IMR-90 (cell line): ENCODE data around the gene NUMA1. TPM values are rescaled to one million over a fixed set of nuclear protein-coding genes. Genes with fewer than 3 reads are reported as not detected.

Experiments used
- ATAC-seq: fragments of 200-7000 bp; cut with Tn5 transposase; 2 replicates; pipeline ENCODE4 v1.9.1; 2020; ENCODE audit warnings: low read depth, mild to moderate bottlenecking, moderate library complexity
- BruUV-seq: library from RNA; stranded (reverse); fragments of 400-500 nt; replicated peaks from 2 replicates; lab custom pipeline; 2021; lab: Mats Ljungman, UMichigan
- CTCF ChIA-PET: fragments of 300-600 bp; formaldehyde crosslinking; extraction: SDS; loops from one replicate; lab custom pipeline; 2021; ENCODE audit warnings: antibody characterized with exemption; lab: Yijun Ruan, JAX
- POLR2A ChIA-PET: fragments of 300-600 bp; sonication (Branson Sonifier 250); formaldehyde crosslinking; loops from one replicate; lab custom pipeline; 2022; ENCODE audit warnings: antibody characterized with exemption; ENCODE audit not compliant: unreplicated experiment; lab: Charles Lee
- DNase-seq: peaks from one replicate; pipeline ENCODE4 v3.0.0; 2013
- H2AFZ ChIP-seq: replicated peaks from 2 replicates; pipeline ENCODE3; 2013; ENCODE audit warnings: low read length, mild to moderate bottlenecking; ENCODE audit not compliant: poor library complexity
- H2AK5ac ChIP-seq: 2 replicates; pipeline ENCODE4 v1.6.1; 2013; ENCODE audit warnings: low read depth, low read length, inconsistent platforms
- H2AK9ac ChIP-seq: replicated peaks from 2 replicates; pipeline ENCODE3; 2013; ENCODE audit warnings: mild to moderate bottlenecking, low read depth, low read length, moderate library complexity; ENCODE audit not compliant: poor library complexity
- H2BK120ac ChIP-seq: 2 replicates; pipeline ENCODE4 v1.6.1; 2013; ENCODE audit warnings: low read depth, low read length, inconsistent platforms
- H2BK15ac ChIP-seq: 3 replicates; pipeline ENCODE4 v1.6.1; 2013; ENCODE audit warnings: low read depth, low read length, inconsistent platforms
- H2BK20ac ChIP-seq: 2 replicates; pipeline ENCODE4 v1.6.1; 2013; ENCODE audit warnings: low read depth, mild to moderate bottlenecking, inconsistent platforms, low read length, moderate library complexity
- H2BK5ac ChIP-seq: 2 replicates; pipeline ENCODE4 v1.6.1; 2013; ENCODE audit warnings: mild to moderate bottlenecking, low read depth, low read length, inconsistent platforms; ENCODE audit not compliant: poor library complexity, severe bottlenecking
- H3K14ac ChIP-seq: replicated peaks from 2 replicates; pipeline ENCODE4 v1.6.1; 2013; ENCODE audit warnings: low read depth, low read length, inconsistent platforms
- H3K18ac ChIP-seq: 2 replicates; pipeline ENCODE4 v1.6.1; 2013; ENCODE audit warnings: low read depth, low read length, control low read depth
- H3K23ac ChIP-seq: 2 replicates; pipeline ENCODE4 v1.6.1; 2013; ENCODE audit warnings: low read depth, low read length, inconsistent platforms
- H3K27ac ChIP-seq: 2 replicates; pipeline ENCODE4 v1.5.1; 2013; ENCODE audit warnings: mild to moderate bottlenecking, control low read depth, low read length; ENCODE audit not compliant: insufficient read depth
- H3K27me3 ChIP-seq: 2 replicates; pipeline ENCODE4 v1.6.1; 2013; ENCODE audit warnings: low read length; ENCODE audit not compliant: control insufficient read depth, insufficient read depth
- H3K36me3 ChIP-seq: 2 replicates; pipeline ENCODE4 v1.6.1; 2013; ENCODE audit warnings: low read length, mixed read lengths; ENCODE audit not compliant: control insufficient read depth, insufficient read depth
- H3K4ac ChIP-seq: 2 replicates; pipeline ENCODE4 v1.6.1; 2013; ENCODE audit warnings: low read depth, low read length, inconsistent platforms
- H3K4me1 ChIP-seq: 2 replicates; pipeline ENCODE4 v1.6.1; 2013; ENCODE audit warnings: low read length, mixed read lengths; ENCODE audit not compliant: control insufficient read depth, insufficient read depth
- H3K4me2 ChIP-seq: 2 replicates; pipeline ENCODE4 v1.6.1; 2013; ENCODE audit warnings: low read depth, mild to moderate bottlenecking, control low read depth, low read length, moderate library complexity
- H3K4me3 ChIP-seq: 2 replicates; pipeline ENCODE4 v1.5.1; 2013; ENCODE audit warnings: low read depth, mild to moderate bottlenecking, control low read depth, low read length, moderate library complexity; ENCODE audit not compliant: insufficient read depth
- H3K56ac ChIP-seq: 2 replicates; pipeline ENCODE4 v1.6.1; 2013; ENCODE audit warnings: low read length, inconsistent platforms; ENCODE audit not compliant: insufficient read depth; ENCODE audit errors: extremely low read depth
- H3K79me1 ChIP-seq, 2 experiments: 2 replicates each; pipeline ENCODE4 v1.6.1; 2013; ENCODE audit warnings: low read length in 2 of 2, inconsistent platforms in 1 of 2, low read depth in 1 of 2
- H3K9ac ChIP-seq: 2 replicates; pipeline ENCODE4 v1.6.1; 2013; ENCODE audit warnings: low read depth, low read length, control low read depth
- H3K9me1 ChIP-seq: 2 replicates; pipeline ENCODE4 v1.6.1; 2013; ENCODE audit warnings: low read length, inconsistent platforms; ENCODE audit not compliant: insufficient read depth
- H3K9me3 ChIP-seq: 2 replicates; pipeline ENCODE4 v1.6.1; 2013; ENCODE audit warnings: low read length; ENCODE audit not compliant: control insufficient read depth, insufficient read depth
- H4K20me1 ChIP-seq: 2 replicates; pipeline ENCODE4 v1.6.1; 2013; ENCODE audit warnings: low read length, inconsistent platforms; ENCODE audit not compliant: insufficient read depth
- H4K5ac ChIP-seq: 2 replicates; pipeline ENCODE4 v1.6.1; 2013; ENCODE audit warnings: mild to moderate bottlenecking, low read depth, low read length, control low read depth
- H4K8ac ChIP-seq, 2 experiments: 2 replicates each; pipeline ENCODE4 v1.6.1; 2013; ENCODE audit warnings: low read depth in 2 of 2, low read length in 2 of 2, control low read depth in 1 of 2, inconsistent platforms in 1 of 2
- H4K91ac ChIP-seq: 2 replicates; pipeline ENCODE4 v1.6.1; 2013; ENCODE audit warnings: low read depth, low read length, inconsistent platforms; ENCODE audit not compliant: insufficient read depth
- BHLHE40 ChIP-seq: fragments of 150-350 bp; IDR thresholded peaks from 2 replicates; pipeline ENCODE4 v1.6.1; 2016; ENCODE audit warnings: mild to moderate bottlenecking, low read depth, low read length
- CEBPB ChIP-seq: IDR thresholded peaks from 2 replicates; pipeline ENCODE4 v1.6.1; 2012; ENCODE audit warnings: low read depth, low read length, improper control_type of control experiment
- MAZ ChIP-seq: IDR thresholded peaks from 2 replicates; pipeline ENCODE4 v1.6.1; 2012; ENCODE audit warnings: low read depth, mild to moderate bottlenecking, low read length, improper control_type of control experiment, moderate library complexity, borderline replicate concordance
- MXI1 ChIP-seq: IDR thresholded peaks from 2 replicates; pipeline ENCODE4 v1.6.1; 2012; ENCODE audit warnings: low read depth, mild to moderate bottlenecking, low read length, moderate library complexity, borderline replicate concordance
- POLR2A ChIP-seq: IDR thresholded peaks from 2 replicates; pipeline ENCODE4 v1.6.1; 2012; ENCODE audit warnings: mild to moderate bottlenecking, low read depth, low read length
- RAD21 ChIP-seq: IDR thresholded peaks from 2 replicates; pipeline ENCODE4 v1.6.1; 2012; ENCODE audit warnings: low read length, improper control_type of control experiment
- RCOR1 ChIP-seq: IDR thresholded peaks from 2 replicates; pipeline ENCODE4 v1.6.1; 2012; ENCODE audit warnings: mild to moderate bottlenecking, low read length, improper control_type of control experiment; ENCODE audit not compliant: insufficient replicate concordance
- RFX5 ChIP-seq: IDR thresholded peaks from 2 replicates; pipeline ENCODE4 v1.8.0; 2012; ENCODE audit warnings: low read depth, mild to moderate bottlenecking, low read length, moderate library complexity
- SMC3 ChIP-seq: fragments of 150-350 bp; IDR thresholded peaks from 2 replicates; pipeline ENCODE4 v1.6.1; 2016; ENCODE audit warnings: low read depth, mild to moderate bottlenecking, antibody characterized with exemption, low read length, moderate library complexity
- USF2 ChIP-seq: fragments of 150-350 bp; IDR thresholded peaks from 2 replicates; pipeline ENCODE4 v1.6.1; 2017; ENCODE audit warnings: mild to moderate bottlenecking, antibody characterized with exemption, low read length, low read depth
- WGBS, 2 experiments: methylation state at CpG; one replicate each; pipeline versions ENCODE4 v1.1.5 to v1.1.7; 2013; ENCODE audit warnings: missing lambda C conversion rate in 2 of 2; ENCODE audit not compliant: insufficient read length in 1 of 2; ENCODE audit errors: extremely low coverage in 2 of 2; 5-methylcytosine and 5-hydroxymethylcytosine counted together
- dilution Hi-C: fragments of 300-500 bp; cut with HindIII; formaldehyde crosslinking; loops from one replicate; pipeline ENCODE4 v1.14.3; 2018; ENCODE audit warnings: low sequenced_read_pairs; ENCODE audit not compliant: unreplicated experiment
- in situ Hi-C: fragments of 300-500 bp; cut with MboI; formaldehyde crosslinking; loops from 3 replicates; pipeline ENCODE4 v1.14.3; 2019; ENCODE audit warnings: low sequenced_read_pairs, inconsistent platforms, mixed read lengths
- intact Hi-C: fragments of 100-400 bp; cut with micrococcal nuclease; formaldehyde crosslinking; loops from 2 replicates; pipeline ENCODE4 v1.10.0; 2022
- polyA plus RNA-seq, 3 experiments: library from polyadenylated mRNA; depleted of rRNA; stranded (reverse); fragments of >200 nt; gene quantifications; 2 replicates each; pipeline ENCODE4 v1.2.3, GENCODE V29; 2012; ENCODE audit warnings: low replicate concordance in 1 of 3
- total RNA-seq: library from RNA; depleted of rRNA; stranded (reverse); fragments of >200 nt; gene quantifications from 2 replicates; pipeline ENCODE4 v1.2.3, GENCODE V29; 2012
- TF ChIP-seq, protein P1 (sequence below): conservative IDR thresholded peaks from 2 replicates; pipeline ENCODE4 v1.5.1; 2012; ENCODE audit warnings: mild to moderate bottlenecking, low read depth, low read length, improper control_type of control experiment

NUMA1 gene
- total and polyA plus RNA-seq, 2 of the 4 experiments (the other 2 are of a cell fraction), result 61.7 to 97.0 TPM

- DNase-seq (no peak), ATAC-seq (no peak)
- CTCF ChIA-PET, result no interaction called here
- Histone ChIP-seq H4K8ac (no peak overlapping the region), H3K4me2 (no peak overlapping the region), H3K4me3 (no peak overlapping the region), H2BK5ac (no peak overlapping the region), H3K36me3 (no peaks in the 10 kb centered on the region; the same call in 1 of the 2 replicates), H3K9me3 (no peaks in the 10 kb centered on the region), H2BK120ac (no peak overlapping the region), H3K18ac (no peak overlapping the region), H3K4me1 (peaks cover 3% of the 10 kb centered on the region), H4K20me1 (no peaks in the 10 kb centered on the region), H4K91ac (no peak overlapping the region), H2BK15ac (no peak overlapping the region), H3K27me3 (no peaks in the 10 kb centered on the region), H3K23ac (no peak overlapping the region), H3K14ac (no peak overlapping the region), H4K5ac (no peak overlapping the region), H3K27ac (no peak overlapping the region), H3K9me1 (peaks cover 9% of the 10 kb centered on the region; the same call in 1 of the 2 replicates), H2AK5ac (no peak overlapping the region), H3K79me1 (peaks cover 34 to 79% of the 10 kb centered on the region in 2 experiments), H2BK20ac (no peak overlapping the region), H3K9ac (no peak overlapping the region), H3K4ac (no peak overlapping the region), H2AK9ac (no peak overlapping the region), H2AFZ (no peak overlapping the region), H3K56ac (no peak overlapping the region)
- intact Hi-C loops, result no loop called here
- dilution Hi-C loops, result no loop called here
- no TSS peak for BruUV-seq
- in situ Hi-C loops, result no loop called here
- 100% methylated on average over 1 of the region's 5 CpGs; no CpG with 5 or more reads in 1 of the 2 experiments for WGBS, 2 experiments
- POLR2A ChIA-PET, result no interaction called here
- TF ChIP-seq CEBPB, result no peak
- TF ChIP-seq MAZ, result no peak
- no peak for TF ChIP-seq RFX5
- no peak for TF ChIP-seq POLR2A
- TF ChIP-seq, protein P1, sequence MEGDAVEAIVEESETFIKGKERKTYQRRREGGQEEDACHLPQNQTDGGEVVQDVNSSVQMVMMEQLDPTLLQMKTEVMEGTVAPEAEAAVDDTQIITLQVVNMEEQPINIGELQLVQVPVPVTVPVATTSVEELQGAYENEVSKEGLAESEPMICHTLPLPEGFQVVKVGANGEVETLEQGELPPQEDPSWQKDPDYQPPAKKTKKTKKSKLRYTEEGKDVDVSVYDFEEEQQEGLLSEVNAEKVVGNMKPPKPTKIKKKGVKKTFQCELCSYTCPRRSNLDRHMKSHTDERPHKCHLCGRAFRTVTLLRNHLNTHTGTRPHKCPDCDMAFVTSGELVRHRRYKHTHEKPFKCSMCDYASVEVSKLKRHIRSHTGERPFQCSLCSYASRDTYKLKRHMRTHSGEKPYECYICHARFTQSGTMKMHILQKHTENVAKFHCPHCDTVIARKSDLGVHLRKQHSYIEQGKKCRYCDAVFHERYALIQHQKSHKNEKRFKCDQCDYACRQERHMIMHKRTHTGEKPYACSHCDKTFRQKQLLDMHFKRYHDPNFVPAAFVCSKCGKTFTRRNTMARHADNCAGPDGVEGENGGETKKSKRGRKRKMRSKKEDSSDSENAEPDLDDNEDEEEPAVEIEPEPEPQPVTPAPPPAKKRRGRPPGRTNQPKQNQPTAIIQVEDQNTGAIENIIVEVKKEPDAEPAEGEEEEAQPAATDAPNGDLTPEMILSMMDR, result no peak
- TF ChIP-seq USF2, result no peak
- TF ChIP-seq RCOR1, result no peak
- no peak for TF ChIP-seq SMC3
- TF ChIP-seq BHLHE40, result no peak
- no peak for TF ChIP-seq RAD21
- no peak for TF ChIP-seq MXI1
Observed at GRCh38 chr11:72045849-72046248, 34.5 kb downstream of the NUMA1 start.
